ENCODE data around the gene GNG12. TPM values are rescaled to one million over a fixed set of nuclear protein-coding genes. Genes with fewer than 3 reads are reported as not detected.

Gene GNG12
- total RNA-seq, 2 donors from 2014 or later = 77.1 to 131 TPM

DNA sequence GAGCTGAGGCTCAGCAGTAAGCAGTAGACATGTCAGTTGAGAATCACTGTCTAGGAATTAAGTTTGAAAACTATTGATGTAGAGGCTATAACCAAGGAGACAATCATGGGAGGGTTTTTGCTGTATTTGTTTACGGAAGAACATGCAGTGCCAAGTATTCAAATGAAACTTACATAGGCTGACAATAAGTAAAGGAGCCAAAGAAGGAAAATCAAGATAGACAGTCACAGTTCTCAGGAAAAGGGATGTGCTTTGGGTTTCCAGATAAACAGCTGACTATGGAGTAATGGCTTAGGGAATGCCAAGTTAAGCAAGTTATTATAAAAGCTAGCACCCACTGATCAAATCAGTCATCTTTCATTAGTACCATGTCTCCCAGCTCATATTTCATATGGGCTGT lies 21.5 kb downstream of the GNG12 start:
- H3K9ac ChIP-seq (ENCODE audit: low read depth in 2 of 2, low read length in 2 of 2) = no peak overlapping the region
- H3K9me3 ChIP-seq = no peaks in the 10 kb centered on the region
- intact Hi-C loops (cut with DNase I) = no loop called here
- no peak overlapping the region for H3K27ac ChIP-seq
- peaks cover 4% of the 10 kb centered on the region for H3K4me1 ChIP-seq
- no peaks in the 10 kb centered on the region for H3K36me3 ChIP-seq
- H3K4me3 ChIP-seq = no peak overlapping the region
- TF ChIP-seq, protein P1, sequence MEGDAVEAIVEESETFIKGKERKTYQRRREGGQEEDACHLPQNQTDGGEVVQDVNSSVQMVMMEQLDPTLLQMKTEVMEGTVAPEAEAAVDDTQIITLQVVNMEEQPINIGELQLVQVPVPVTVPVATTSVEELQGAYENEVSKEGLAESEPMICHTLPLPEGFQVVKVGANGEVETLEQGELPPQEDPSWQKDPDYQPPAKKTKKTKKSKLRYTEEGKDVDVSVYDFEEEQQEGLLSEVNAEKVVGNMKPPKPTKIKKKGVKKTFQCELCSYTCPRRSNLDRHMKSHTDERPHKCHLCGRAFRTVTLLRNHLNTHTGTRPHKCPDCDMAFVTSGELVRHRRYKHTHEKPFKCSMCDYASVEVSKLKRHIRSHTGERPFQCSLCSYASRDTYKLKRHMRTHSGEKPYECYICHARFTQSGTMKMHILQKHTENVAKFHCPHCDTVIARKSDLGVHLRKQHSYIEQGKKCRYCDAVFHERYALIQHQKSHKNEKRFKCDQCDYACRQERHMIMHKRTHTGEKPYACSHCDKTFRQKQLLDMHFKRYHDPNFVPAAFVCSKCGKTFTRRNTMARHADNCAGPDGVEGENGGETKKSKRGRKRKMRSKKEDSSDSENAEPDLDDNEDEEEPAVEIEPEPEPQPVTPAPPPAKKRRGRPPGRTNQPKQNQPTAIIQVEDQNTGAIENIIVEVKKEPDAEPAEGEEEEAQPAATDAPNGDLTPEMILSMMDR (IDR thresholded peaks at IDR 0.05) = no peak
- no peaks in the 10 kb centered on the region for H3K27me3 ChIP-seq
- DNase-seq = no peak

DNA sequence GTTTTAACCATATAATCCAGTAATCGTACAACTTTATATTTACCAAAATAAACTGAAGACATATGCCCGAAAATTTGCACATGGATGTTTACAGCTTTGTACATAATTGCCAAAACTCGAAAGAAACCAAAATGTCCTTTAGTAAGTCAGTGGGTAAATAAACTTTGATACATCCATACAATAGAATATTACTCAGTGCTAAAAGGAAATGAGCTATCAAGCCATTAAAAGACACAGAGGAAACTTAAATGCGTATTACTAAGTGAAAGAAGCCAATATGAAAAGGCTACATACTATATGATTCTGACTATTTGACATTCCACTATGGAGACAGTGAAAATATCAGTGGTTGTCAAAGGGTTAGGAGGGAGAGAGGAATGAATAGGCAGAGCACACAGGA lies 23.4 kb downstream of the GNG12 start:
- intact Hi-C loops (cut with DNase I) = no loop called here
- Histone ChIP-seq H3K4me1 (no peaks in the 10 kb centered on the region), H3K36me3 (no peaks in the 10 kb centered on the region), H3K27me3 (no peaks in the 10 kb centered on the region), H3K9ac (ENCODE audit: low read depth in 2 of 2, low read length in 2 of 2) (no peak overlapping the region), H3K4me3 (no peak overlapping the region), H3K9me3 (no peaks in the 10 kb centered on the region), H3K27ac (no peak overlapping the region)
- no peak for DNase-seq
- TF ChIP-seq, protein P1 (IDR thresholded peaks at IDR 0.05) = no peak

DNA sequence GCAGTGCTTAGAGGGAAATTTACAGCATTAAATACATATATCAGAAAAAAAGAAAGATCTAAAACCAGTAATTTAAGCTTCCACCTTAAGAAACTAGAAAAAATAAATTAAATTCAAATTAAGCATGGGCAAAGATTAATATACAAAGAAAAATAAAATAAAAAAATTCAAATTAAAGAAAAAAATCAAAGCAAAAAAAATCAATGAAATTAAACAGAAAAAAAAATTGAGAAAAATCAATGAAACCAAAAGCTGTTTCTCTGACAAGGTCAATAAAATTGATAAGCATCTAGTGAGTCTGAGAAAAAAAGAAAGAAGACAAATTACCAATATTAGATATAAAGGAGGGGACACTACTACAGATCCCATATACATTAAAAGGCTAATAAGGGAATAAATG lies 26.0 kb downstream of the GNG12 start:
- Histone ChIP-seq H3K9ac (ENCODE audit: low read depth in 2 of 2, low read length in 2 of 2) (no peak overlapping the region), H3K27ac (no peak overlapping the region), H3K4me1 (peaks cover 7% of the 10 kb centered on the region), H3K27me3 (no peaks in the 10 kb centered on the region), H3K36me3 (no peaks in the 10 kb centered on the region), H3K4me3 (no peak overlapping the region), H3K9me3 (no peaks in the 10 kb centered on the region)
- no peak for DNase-seq
- intact Hi-C loops (cut with DNase I) = no loop called here
- TF ChIP-seq, protein P1 (IDR thresholded peaks at IDR 0.05) = no peak

DNA sequence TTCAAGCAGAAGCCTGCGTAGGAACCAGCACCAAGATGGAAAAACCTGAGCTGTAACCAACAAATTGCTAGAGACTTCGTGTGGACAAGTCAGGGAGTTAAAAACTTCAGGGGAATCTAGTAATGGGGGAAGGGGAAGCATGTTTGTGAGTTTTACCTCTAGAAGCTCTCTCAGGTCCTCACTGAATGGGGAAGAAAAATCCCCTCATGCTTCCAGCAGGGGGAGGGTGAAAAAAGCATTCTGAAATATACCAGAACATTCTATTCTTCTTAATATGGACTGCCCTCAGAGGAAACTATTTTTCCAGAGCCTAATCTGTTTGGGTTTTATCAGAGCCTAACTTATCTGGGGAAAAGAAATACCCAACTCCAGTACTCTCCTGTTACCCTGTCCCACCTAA lies 28.6 kb downstream of the GNG12 start:
- no peaks in the 10 kb centered on the region for H3K9me3 ChIP-seq
- H3K36me3 ChIP-seq = no peaks in the 10 kb centered on the region
- no peak overlapping the region for H3K4me3 ChIP-seq
- no peak overlapping the region for H3K9ac ChIP-seq (ENCODE audit: low read depth in 2 of 2, low read length in 2 of 2)
- no peak overlapping the region for H3K27ac ChIP-seq
- DNase-seq = no peak
- intact Hi-C loops (cut with DNase I) = no loop called here
- H3K27me3 ChIP-seq = no peaks in the 10 kb centered on the region
- TF ChIP-seq, protein P1 (IDR thresholded peaks at IDR 0.05) = no peak
- H3K4me1 ChIP-seq = peaks cover 7% of the 10 kb centered on the region

DNA sequence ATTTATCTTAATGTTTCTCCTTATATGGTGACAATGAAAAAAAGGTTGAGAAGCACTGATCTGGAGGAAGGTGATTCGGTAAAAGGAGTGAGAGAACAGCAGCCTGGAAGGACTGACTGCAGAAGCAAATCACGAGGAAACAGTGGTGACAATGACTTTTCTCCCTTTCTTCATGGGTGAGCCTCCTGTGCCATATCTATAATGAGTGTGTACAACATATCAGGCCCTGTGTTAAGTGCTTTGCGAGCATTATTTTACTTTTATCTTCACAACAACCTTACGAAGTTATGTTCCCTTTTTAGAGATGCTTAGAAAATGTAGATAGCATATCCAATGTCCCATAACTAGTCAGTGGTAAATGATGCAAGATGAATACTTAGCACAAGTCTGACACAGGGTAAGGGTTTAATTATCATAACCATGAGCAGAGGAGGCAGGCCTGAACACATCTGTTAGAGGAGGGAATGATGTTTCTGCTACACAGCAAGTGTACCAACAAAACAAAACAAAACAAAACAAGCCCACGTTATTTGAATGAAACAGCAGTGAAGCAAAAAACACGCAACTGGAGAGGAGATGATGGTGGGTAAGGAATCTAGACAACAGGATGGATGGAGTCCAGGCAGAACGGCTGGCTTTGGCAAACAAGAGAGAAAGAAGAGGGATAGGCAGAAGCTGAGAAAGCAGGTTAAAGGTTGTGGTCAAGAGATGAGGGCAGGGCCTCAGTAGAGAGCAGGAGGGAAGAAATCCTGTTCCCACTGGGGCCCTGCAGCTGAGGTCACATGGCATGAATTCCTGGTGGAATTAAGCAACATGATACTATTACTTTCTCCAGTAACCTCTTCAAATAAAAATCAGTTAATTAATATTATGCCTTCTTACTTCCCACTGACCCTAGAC lies 29.6 kb downstream of the GNG12 start:
- Histone ChIP-seq H3K36me3 (no peaks in the 10 kb centered on the region), H3K27me3 (no peaks in the 10 kb centered on the region), H3K9ac (ENCODE audit: low read depth in 2 of 2, low read length in 2 of 2) (no peak overlapping the region), H3K9me3 (no peaks in the 10 kb centered on the region), H3K4me1 (peaks cover 7% of the 10 kb centered on the region), H3K4me3 (no peak overlapping the region), H3K27ac (no peak overlapping the region)
- no peak for DNase-seq
- TF ChIP-seq, protein P1 (IDR thresholded peaks at IDR 0.05) = no peak
- intact Hi-C loops (cut with DNase I) = no loop called here
